Stimulated activated CD8-positive, alpha-beta memory T cell treated with anti-CD3 and anti-CD28 coated beads, Interleukin-12 subunit alpha, Interleukin-12 subunit beta, amount 100 ng/mL, for 24 hours (primary cell): ENCODE measurements around the gene ACTL7B.
"Not testable (repeated sequence)": the region's sequence is repeated elsewhere in the genome, so short reads cannot be mapped to it uniquely, and the experiment has no call there.

ENCODE experiments used
- DNase-seq: peaks from one replicate; pipeline ENCODE4 v3.0.0-alpha.2; 2020; ENCODE audit errors: extremely low read depth

The ACTL7B gene

DNA sequence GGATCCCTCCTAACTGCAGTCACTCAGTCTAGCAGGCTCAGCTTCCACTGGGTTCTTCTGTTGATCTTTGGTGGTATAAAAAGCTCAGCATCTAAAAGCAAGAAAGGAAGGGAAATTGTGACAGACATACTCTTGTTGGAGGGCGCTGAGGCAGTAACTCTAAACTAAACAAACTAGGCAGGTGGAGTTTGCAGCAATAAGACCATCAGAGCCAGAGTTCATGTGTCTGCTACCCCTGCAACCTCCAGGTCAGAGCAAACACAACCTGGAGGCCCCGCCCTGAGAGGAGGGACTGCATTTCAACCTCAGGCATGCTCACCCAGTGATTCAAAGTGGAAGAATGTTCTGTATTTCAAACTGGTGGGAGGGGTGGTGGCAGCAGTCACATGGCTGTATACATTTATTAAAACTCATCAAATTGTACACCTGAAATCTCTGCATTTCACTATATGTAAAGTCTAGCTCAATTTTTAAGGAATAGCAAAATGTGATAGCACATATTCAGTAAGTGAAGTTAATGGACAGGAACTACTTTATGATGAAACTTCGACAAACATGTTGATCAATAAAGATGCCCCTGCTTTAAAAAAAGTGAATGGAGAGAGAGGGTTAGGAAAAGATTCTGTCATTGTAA, 13.4 kb upstream of the ACTL7B start:
- DNase-seq = no peak

DNA sequence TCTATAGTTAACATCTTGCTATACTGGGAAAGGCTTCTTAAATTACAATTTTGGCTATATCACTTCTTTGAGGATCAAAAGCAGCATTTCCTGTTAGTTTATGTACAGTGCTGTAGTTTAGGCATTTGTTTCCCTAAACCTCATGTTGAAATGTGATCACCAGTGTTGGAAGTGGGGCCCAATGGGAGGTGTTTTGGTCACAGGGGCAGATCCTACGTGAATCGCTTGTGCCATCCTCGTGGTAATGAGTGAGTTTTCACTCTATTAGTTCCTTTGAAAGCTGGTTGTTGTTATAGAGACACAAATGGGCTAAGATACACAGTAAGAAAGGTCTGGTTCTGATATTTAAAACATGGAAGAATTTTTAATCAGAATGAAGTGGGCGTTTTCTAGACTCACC, 12.0 kb upstream of the ACTL7B start:
- DNase-seq = no peak

DNA sequence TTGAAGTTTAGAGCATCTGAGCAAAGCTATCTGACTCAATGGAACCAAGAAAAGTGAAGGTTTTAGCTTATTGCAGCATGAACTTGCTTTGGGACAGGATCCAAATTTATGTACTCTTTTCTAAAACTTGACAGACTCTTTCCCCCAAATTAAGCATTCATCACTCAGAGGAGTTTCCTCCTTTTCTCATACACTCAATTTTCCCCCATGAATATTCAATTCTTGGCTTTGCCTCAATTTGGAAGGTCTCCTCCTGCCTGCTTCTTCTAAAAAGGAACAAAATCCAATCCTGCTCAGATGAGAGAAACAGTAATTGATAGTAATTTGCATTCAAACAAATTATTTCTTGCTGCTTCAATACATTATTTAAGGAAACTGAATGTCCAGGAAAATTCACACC, 11.3 kb upstream of the ACTL7B start:
- no peak for DNase-seq

DNA sequence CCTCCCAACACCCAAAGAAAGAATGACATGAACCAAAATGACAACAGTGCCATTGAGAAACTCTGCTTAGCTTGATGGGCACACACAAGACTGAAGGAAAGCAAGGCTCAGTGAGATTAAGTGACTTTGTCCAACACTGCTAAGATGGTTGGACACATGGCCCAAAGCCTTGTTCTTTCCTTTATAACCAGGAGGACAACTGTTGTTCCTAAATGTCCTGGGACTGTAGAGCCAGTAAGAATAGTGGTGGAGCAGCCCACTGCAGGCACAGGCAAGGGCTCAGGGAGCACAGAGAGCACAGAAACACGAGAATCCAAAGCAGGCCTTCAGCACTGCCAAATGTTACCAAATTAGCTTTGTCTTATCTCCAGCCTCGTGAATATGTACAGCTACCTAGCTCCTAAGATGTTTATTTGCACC, 10.2 kb upstream of the ACTL7B start:
- DNase-seq = no peak

DNA sequence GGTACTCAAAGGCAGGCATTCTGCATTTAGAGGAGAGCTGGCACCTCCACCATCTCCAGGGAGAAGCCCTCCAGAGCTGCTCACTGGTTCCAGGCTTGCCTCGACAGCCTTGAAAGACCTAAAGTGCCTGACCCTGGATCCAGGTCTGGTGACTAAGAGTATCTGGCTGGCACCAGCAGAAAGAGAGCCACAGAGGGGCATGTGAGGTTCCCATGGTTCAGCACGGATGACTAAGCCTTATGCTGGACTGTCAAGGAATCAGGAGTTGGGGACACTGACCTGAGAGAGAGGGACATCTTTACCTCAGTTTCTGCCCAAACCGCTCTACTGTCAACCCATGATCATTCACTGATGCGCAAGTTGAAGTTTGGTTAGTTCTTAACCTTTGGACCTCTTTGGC, 9.3 kb upstream of the ACTL7B start:
- no peak for DNase-seq

DNA sequence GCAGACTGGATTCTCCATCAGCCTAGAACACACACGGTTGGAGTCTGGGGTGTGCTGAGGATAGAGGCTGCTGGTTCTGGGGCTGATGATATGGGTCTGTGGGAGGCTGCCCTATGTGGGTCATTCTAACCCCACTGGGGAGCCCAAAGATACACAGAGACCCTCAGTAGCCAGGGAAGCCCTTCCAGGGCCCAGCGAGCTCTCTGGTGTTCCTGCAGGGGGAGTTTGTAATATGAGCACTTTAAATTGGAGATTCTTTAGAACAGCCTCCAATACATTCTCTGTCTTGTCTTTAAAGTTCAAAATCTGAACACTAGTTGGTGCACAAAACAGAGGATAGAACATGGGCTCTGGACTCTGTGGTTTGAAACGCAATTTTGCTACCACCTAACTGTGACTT, 8.7 kb upstream of the ACTL7B start:
- DNase-seq = no peak

DNA sequence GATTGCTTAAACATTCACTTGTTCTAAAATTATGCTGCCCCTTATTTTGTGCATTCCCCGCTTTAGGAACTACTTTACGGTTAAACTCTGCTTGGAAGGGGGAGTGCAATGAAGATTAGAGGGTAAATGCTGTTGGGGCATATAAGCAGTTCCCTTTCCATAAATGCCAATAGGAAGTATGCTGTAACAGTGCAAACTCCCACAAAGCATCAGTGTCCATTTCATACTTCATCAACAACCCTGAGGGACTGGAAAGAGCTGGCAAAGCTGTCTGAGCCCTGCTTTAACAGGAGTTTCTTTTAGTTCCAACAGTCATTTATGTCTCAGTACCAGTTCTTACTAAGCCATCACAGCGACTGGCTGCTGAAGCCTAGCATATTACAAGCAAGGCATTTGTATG, 8.1 kb upstream of the ACTL7B start:
- no peak for DNase-seq

DNA sequence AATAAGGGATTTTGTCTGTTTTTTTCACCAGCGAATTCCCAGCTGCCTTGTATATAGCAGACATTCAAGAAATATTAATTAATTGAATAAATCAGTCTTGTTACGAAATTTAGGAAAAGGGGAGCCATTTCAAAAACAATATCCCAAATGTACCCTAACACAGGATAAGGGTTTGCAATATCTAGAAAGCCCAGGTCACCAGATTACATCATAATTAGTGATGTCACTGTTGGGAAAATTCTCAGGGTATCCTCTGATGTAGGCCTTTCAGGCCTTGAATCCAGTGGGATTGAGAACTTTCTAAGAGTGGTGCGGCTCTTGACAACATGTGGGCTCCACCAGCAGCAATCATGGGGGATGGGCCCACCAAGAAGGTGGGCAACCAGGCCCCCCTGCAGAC, 6.2 kb upstream of the ACTL7B start, which contains the start of gene ACTL7A:
Gene ACTL7A, plus strand, starts transcription at position 270 of the 400 bp plus-strand sequence. Its CDS starts 57 bp downstream, at position 327.
- no peak for DNase-seq

DNA sequence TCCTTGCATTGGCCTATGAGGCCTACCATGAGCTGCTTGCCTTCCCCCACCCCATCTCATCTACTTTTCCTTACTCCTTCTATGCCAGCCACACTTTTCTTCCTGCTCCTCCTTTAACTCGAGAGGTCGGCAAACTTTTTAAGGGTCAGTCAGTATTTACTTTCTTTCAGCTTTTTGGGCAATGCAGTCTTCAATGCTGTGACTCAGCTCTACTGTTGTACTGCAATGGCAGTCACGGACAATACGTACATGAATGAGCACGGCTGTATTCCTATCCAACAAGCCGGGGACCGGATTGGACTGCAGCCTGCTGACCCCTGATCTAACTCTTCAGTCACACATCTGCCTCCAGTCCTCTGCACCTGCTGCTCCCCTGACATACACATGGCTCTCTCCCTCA, 5.7 kb upstream of the ACTL7B start:
- no peak for DNase-seq

DNA sequence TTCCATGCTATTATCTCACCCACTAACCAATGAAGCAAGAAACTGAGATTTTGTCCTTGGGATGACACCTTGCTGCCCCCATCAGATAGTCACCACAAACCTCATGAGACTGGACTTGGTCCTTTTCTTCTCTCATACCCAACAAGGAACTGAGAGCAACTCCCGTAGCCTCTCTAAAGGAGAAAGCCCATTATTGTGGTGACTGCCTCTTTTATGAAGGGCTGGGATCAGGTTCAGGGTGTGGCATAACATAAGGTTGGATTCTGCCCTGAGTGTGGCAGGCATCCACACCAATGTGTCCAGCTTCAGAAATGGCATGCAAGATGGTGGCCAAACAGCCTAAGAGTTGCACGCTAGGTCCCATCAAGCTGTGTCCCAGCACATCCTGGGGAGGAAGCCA, 5.0 kb upstream of the ACTL7B start:
- no peak for DNase-seq

DNA sequence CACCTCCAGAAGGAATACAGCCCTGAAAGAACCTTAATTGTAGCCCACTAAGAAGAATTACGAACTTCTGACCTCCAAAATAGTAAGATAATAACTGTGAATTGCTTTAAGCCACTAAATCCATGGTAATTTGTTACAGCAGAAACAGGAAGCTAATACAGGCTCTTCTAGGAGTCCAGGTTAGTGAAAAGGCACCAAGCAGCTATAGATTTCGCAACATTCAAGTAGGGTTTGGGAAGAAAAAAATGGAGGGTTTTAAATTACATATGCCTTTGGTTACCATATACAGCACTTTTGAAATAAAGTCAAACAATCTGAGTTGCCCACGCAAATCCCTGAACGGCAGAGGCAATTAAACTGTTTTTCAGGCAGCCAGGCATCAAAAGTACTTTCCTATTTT, 4.6 kb upstream of the ACTL7B start:
- no peak for DNase-seq

DNA sequence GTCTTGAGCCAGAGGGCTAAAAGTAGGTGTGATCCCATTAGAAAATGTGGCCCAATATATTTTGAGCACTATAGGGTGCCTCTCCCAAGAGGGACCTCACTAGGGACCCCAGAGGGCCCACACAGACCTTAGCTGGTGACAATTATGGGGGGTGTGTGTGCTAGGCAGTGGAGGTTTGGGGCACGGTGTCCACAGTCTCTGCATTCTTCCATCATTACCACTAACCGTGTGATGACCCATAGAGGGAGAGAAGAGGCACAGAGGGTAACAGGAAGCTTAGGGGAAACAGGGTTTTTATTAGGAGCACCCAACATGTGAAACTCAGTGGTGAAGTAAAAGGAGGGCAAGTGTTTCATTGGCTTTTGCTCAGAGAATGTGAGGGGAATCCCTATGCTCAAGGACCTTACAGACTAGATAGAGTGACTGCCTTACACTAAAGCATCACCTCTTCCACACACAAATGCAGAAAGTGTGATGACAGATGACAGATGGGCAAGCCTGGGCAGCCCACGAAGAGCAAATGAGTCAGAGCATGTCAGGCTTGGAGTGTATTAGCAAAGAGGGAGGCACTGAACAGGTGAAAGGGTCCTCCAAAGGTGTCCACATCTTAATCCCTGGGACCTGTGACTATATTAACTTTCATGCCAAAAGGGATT, 3.8 kb upstream of the ACTL7B start:
- no peak for DNase-seq

DNA sequence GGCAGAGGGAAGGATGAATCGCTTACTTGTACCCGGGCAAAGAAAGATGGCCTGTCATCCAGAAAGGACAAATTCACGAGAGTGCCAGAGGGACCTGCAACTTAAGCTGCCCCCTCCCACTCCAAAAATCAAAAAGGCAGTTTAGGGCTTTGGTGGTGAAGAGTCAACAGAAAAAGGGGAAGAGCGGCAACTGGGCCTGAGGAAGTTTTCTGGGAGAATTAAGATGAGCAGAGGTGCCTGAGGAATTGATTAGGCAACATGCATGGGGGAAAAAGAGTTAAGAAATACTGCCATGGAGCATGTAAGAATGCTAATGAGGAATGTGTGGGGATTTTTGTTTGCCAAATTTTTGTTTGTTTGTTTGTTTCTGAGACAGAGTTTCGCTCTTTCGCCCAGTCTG, 1.8 kb upstream of the ACTL7B start:
- no peak for DNase-seq

DNA sequence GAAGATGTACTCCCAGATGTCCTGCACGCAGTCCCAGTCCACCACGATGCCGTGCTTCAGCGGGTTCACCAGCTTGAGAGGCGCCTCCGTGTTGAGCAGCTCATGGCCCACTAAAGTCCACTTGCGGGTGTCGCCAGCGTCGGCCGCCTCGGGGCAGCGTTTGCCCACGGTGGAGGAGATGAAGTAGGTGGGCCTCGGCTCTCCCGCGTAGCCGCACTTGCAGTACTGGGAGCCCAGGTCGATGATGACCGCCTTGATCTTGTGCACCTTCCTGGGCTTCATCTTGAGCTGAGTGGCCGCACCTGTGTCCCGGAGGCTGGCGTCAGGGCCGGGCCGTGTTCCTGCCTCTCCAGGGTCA, 278 bp downstream of the ACTL7B start:
- DNase-seq = no peak

DNA sequence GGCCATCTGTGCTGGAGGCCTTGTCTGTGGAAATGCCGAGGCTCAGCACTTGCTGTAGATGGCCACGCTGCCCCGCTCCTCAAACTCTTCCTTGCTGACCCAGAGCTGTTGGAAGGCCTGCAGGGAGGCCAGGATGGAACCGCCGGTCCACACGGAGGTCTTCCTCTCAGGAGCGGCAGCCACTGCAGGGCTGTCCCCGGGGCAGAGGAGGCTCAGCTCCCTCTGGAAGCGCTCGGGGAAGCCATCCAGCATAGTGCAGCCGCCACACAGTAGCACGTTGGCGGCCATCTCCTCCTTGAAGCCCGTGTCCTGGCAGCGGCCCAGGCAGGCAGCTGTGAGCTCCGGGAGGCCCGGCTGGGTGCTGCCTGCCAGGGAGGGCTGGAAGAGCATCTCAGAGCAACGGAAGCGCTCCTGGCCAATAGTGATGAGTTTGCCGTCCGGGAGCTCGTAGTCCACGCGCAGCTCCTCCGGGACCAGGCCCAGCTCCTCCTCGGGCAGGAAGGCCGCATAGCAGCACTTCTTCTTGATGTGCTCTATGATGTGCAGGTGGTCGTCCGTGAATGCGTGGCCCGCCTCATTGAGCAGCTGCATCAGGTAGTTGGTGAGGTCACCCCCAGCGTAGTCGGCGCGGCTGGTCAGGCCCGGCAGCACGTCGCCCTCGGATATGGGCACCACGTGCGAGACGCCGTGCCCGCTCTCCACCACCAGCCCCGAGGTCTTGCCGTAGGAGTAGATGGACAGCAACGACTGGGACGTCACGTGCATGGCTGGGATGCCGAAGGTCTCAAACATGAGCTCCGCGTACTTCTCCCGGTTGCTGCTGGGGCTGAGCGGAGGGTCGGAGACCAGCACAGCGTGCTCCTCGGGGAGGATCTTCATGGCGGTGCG, 901 bp downstream of the ACTL7B start:
- DNase-seq = no peak

DNA sequence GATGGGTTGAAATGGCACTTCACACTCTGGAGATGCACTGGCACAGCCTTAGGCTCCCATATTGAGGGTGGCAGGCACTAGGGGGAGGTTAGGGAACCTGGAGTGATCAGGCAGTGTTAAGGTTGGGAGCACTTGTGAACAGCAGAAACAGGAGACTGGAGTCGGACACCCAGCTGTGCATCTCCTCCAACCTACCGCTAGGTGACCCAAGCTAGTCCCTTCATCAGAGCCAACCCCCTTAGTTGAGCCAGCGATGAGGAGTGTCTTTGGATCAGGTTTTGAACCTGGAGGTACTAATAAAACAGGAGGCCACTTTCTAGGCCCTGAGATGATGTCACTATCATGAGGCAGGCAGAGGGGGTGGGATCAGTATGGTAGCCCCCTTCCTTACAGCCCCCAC, 1.7 kb downstream of the ACTL7B start:
- DNase-seq = no peak

DNA sequence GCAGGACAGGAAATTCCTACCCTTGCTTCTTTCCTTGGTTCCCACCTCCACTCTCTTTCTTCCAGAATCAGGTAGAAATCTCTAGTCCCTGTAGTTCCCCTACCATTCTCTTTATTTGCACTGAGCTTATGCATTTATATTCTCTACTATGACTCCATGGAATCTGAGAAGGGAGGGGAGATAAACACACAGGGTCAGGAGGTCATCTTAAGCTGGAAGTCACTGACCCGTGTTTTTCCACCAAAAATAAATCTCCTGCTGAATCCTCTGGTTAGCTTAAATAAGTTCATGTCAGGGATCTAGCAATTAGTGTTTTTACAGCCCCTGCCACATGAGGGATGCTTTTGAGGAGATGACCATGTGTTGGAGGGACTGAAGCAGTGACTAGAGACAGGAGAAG, 3.7 kb downstream of the ACTL7B start:
- no peak for DNase-seq

DNA sequence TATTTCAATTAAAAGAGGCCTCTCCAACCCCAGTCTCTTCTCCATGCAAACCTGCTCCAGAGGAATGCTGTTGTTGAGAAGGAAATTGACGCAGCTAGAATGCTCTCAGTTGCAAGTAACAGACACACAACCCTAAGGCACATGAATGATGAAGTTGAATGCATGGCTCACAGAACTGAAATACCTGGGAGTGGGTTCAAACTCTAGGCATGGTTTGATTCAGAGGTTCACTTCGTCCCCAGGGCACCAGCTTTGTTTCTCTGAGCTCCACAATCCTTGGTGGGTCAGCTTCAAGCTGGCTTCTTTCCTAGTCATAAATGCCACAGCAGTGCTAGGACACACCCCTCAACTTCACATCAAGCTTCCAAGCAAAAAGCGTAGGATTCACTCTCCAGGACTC, 4.6 kb downstream of the ACTL7B start:
- no peak for DNase-seq

DNA sequence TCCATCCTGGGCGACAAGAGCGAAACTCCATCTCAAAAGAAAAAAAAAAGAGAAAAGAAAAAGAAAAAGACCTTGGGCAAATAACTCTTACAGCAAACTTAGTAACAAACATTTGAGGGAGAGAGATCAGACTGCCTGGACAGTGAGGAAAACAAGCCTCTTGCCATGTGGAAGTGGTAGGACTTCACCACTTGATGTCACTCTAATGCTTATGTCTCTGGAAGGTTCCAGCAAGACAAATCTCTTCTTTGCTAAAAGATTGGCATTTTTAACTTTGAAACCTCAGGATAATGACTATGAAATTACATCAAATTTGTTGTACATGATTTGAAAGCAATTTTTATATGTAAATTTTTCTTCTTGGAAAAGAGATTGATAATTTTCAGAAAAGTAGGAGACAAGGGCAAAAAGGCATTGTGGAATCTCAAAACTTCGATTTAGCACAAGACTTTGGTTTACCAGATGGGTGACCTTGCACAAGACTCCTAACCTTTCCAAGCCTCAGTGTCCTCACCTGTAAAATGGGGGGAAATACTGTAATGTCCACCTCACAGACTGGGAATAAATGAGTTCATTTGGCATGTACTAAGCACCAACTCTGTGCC, 5.4 kb downstream of the ACTL7B start:
- DNase-seq = no peak

DNA sequence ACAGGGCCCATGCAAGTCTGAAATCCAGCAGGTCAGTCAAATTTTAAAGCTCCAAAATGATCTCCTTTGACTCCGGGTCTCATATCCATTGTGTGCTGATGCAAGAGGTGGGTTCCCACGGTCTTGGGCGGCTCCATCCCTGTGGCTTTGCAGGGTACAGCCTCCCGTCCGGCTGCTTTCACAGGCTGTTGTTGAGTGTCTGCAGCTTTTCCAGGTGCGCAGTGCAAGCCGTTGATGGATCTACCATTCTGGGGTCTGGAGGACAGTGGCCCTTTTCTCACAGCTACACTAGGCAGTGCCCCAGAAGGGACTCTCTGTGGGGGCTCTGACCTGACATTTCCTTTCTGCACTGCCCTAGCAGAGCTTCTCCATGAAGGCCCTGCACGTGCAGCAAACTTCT, 7.5 kb downstream of the ACTL7B start:
- not testable (repeated sequence) for DNase-seq

DNA sequence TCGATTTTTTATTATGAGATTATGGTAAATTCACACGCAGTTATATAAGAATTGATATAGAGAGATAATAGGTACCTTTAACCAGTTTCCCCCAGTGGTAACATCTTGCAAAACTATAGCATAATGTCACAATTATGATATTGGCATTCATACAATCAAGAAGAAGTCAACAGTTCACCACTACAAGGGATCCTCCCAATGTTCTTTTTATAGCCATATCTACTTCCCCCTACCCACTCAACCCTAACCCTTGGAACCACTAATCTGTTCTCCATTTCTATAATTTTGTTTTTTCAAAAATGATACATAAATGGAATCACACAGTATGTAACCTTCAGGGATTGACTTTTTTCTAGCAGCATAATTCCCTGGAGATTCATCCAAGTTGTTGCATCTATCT, 9.8 kb downstream of the ACTL7B start:
- no peak for DNase-seq

DNA sequence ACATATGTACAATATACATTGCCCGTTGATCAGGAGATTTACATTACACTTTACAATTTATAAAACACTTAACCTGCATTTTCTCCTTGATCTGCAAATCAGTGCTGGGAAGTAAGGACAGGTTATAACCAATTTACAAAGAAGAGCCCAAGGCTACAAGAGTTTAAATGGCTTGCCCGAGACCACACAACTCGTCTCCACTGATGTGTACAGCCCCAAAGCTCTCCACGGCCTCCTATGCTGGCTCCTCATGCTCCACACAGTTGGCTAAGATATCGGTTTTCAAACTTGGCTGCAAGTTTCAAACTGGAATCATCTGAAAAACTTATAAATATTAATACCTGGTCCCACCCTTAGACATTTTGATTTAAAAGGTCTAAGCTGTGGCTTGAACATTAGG, 10.3 kb downstream of the ACTL7B start:
- DNase-seq = no peak

DNA sequence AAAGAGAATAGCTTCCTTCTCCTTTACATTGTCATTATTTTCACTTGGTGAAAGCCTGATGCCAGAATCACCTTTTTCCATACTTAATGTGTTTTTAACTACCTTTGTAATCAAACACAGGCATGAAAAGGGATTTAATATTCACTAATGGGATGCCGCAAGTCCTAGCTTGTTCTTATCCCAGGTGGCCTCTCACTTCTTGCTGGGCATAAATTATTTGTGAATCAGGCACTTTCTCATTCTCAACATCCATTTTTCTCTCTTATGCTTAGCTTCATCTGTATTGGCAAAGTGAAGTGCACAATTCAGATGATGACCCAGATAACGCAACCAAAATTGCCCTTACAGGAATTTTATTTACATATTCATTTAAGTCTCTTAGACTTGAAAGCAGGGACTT, 10.9 kb downstream of the ACTL7B start:
- no peak for DNase-seq
